MCF 10A (cell line): ENCODE data around the gene PPIG. TPM values are rescaled to one million over a fixed set of nuclear protein-coding genes. Genes with fewer than 3 reads are reported as not detected.
"Not testable (repeated sequence)": the region's sequence is repeated elsewhere in the genome, so short reads cannot be mapped to it uniquely, and the experiment has no call there.

Source experiments
- BruUV-seq: library from RNA; stranded (reverse); fragments of 400-500 nt; replicated peaks from 2 replicates; lab custom pipeline; 2021; lab: Mats Ljungman, UMichigan
- CTCF ChIA-PET: fragments of 300-600 bp; sonication (Branson Sonifier 250); formaldehyde crosslinking; extraction: SDS; loops from one replicate; lab custom pipeline; 2021; ENCODE audit warnings: antibody characterized with exemption, inconsistent platforms; lab: Yijun Ruan, JAX
- POLR2A ChIA-PET: fragments of 300-600, 350-650 bp; sonication (Branson Sonifier 250); formaldehyde crosslinking; extraction: SDS; loops from one replicate; lab custom pipeline; 2020; ENCODE audit warnings: antibody characterized with exemption, inconsistent platforms; lab: Yijun Ruan, JAX
- DNase-seq: peaks from one replicate; pipeline ENCODE4 v3.0.0-alpha.2; 2018; ENCODE audit not compliant: unreplicated experiment
- H3K27ac Mint-ChIP-seq: one replicate; pipeline ENCODE4 v1.8.0; 2022; ENCODE audit warnings: mild to moderate bottlenecking, low read depth, mixed read lengths; ENCODE audit not compliant: unreplicated experiment
- H3K27me3 Mint-ChIP-seq: one replicate; pipeline ENCODE4 v1.8.0; 2022; ENCODE audit warnings: mixed read lengths; ENCODE audit not compliant: insufficient read depth, unreplicated experiment
- H3K36me3 Mint-ChIP-seq: one replicate; pipeline ENCODE4 v1.8.0; 2022; ENCODE audit warnings: mild to moderate bottlenecking, moderate library complexity, mixed read lengths; ENCODE audit not compliant: insufficient read depth, unreplicated experiment
- H3K4me1 Mint-ChIP-seq: one replicate; pipeline ENCODE4 v1.8.0; 2022; ENCODE audit warnings: mixed read lengths; ENCODE audit not compliant: insufficient read depth, unreplicated experiment
- H3K4me3 Mint-ChIP-seq: one replicate; pipeline ENCODE4 v1.8.0; 2022; ENCODE audit warnings: mild to moderate bottlenecking, moderate library complexity, mixed read lengths; ENCODE audit not compliant: unreplicated experiment
- H3K9me3 Mint-ChIP-seq: one replicate; pipeline ENCODE4 v1.8.0; 2022; ENCODE audit warnings: mixed read lengths; ENCODE audit not compliant: unreplicated experiment
- intact Hi-C: fragments of 100-400 bp; cut with micrococcal nuclease; formaldehyde crosslinking; loops from 2 replicates; pipeline ENCODE4 v1.14.1; 2022
- total RNA-seq: library from RNA; stranded (reverse); gene quantifications from 2 replicates; pipeline ENCODE4 v1.2.3, GENCODE V29; 2022
- TF ChIP-seq, protein P1 (sequence below): fragments of 200-600 bp; IDR thresholded peaks from one replicate; pipeline ENCODE4 v1.8.0; 2022; ENCODE audit warnings: antibody characterized with exemption, mild to moderate bottlenecking; ENCODE audit not compliant: unreplicated experiment

The PPIG gene
- total RNA-seq, 1 experiment from 2014 or later, result 64.7 TPM

DNA sequence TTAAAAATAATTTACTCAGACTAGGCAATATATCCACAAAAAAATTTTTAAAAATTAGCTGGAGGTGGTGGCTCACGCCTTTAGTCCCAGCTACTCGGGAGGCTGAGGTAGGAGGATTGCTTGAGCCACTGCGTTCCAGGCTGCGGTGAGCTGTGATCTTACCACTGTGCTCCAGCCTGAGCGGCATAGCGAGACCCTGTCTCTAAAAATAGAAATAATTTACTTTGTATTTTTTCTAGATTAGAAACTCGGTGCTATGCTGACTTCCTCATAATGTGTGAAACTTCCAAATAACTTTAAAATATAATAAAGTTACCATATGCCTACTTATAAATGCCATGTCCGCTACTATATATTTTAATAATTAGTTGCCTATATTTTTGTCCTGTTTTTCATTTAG lies 6.7 kb downstream of the PPIG start:
- Mint-ChIP-seq H3K4me3 (no peak overlapping the region), H3K27me3 (no peaks in the 10 kb centered on the region), H3K9me3 (no peaks in the 10 kb centered on the region), H3K4me1 (no peaks in the 10 kb centered on the region), H3K36me3 (peaks cover 21% of the 10 kb centered on the region), H3K27ac (no peak overlapping the region)
- DNase-seq, result no peak
- TF ChIP-seq, protein P1, sequence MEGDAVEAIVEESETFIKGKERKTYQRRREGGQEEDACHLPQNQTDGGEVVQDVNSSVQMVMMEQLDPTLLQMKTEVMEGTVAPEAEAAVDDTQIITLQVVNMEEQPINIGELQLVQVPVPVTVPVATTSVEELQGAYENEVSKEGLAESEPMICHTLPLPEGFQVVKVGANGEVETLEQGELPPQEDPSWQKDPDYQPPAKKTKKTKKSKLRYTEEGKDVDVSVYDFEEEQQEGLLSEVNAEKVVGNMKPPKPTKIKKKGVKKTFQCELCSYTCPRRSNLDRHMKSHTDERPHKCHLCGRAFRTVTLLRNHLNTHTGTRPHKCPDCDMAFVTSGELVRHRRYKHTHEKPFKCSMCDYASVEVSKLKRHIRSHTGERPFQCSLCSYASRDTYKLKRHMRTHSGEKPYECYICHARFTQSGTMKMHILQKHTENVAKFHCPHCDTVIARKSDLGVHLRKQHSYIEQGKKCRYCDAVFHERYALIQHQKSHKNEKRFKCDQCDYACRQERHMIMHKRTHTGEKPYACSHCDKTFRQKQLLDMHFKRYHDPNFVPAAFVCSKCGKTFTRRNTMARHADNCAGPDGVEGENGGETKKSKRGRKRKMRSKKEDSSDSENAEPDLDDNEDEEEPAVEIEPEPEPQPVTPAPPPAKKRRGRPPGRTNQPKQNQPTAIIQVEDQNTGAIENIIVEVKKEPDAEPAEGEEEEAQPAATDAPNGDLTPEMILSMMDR, result no peak
- BruUV-seq, result no TSS peak
- ChIA-PET CTCF (no interaction called here), POLR2A (interaction anchor here (1.6 kb wide), 1 partner anchor 11 kb away, joined by 4 read pairs; no protein-coding TSS in a partner anchor)
- intact Hi-C loops, result no loop called here

DNA sequence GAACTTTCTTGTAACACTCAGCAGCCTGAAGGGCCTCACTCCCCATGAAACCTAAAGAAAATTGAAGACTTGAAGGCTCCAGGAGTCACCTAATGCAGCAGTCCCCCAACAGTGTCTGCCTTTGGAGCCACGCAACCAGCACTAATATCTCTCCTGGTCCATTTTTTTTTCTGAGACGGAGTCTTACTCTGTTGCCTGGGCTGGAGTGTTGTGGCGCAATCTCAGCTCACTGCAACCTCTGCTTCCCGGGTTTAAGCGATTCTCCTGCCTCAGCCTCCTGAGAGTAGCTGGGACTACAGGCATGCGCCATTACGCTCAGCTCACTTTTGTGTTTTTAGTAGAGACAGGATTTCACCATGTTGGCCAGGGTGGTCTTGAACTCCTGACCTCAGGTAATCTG lies 12.4 kb downstream of the PPIG start:
- peaks cover 36% of the 10 kb centered on the region for H3K36me3 Mint-ChIP-seq
- H3K4me1 Mint-ChIP-seq, H3K4me3 Mint-ChIP-seq, DNase-seq, H3K9me3 Mint-ChIP-seq, H3K27me3 Mint-ChIP-seq, H3K27ac Mint-ChIP-seq, BruUV-seq, intact Hi-C loops, CTCF ChIA-PET: not testable (repeated sequence)
- POLR2A ChIA-PET, result interaction anchor here (0.6 kb wide), 1 partner anchor 167 kb away, joined by 3 read pairs; no protein-coding TSS in a partner anchor

DNA sequence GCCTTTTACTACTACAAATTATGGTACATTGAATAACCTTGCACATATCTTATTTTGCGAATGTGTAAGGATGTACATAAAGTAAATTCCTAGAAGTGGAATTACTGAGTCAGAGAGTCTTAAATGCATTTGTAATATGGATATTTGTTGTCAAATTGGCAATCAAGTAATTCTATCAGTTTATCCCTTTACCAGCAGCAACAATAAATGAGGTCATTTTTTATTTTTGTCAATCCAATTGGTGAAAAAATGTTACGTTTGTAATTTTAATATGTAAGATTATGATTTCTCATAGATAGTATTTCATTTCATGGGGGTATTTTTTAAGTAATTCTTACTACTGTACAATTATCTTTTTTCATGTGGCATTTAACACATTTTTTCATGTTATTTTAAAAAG lies 14.8 kb downstream of the PPIG start:
- TF ChIP-seq, protein P1, result no peak
- ChIA-PET POLR2A (interaction anchor here (1.2 kb wide), 1 partner anchor 26 kb away, joined by 3 read pairs; the partner anchor contains the start of gene FASTKD1), CTCF (no interaction called here)
- Mint-ChIP-seq H3K36me3 (peaks cover 27% of the 10 kb centered on the region), H3K4me1 (no peaks in the 10 kb centered on the region), H3K9me3 (no peaks in the 10 kb centered on the region), H3K27me3 (no peaks in the 10 kb centered on the region), H3K4me3 (no peak overlapping the region), H3K27ac (no peak overlapping the region)
- intact Hi-C loops, result no loop called here
- no TSS peak for BruUV-seq
- no peak for DNase-seq

DNA sequence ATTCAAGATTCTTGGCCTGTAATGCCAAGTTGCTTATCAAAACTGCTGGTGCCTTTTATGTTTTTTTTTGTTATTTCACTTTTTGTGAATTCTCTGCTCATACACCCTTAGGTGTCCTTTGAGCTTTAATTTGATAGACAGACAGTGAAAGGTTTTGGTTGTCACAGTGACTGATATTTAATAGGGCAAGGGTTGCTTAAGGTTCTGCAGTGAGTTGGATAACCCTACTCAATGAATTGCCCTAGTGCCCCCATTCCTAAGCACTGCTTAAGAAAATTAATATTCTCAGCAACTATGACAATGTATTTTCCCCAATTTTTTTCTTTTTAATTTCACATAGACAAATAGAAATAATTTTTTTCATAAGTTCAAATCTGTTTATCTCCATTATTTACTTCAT lies 15.4 kb downstream of the PPIG start:
- no peaks in the 10 kb centered on the region for H3K9me3 Mint-ChIP-seq
- peaks cover 33% of the 10 kb centered on the region for H3K36me3 Mint-ChIP-seq
- ChIA-PET POLR2A (interaction anchor here (0.7 to 1.2 kb wide), 2 partner anchors 15 to 26 kb away, joined by 3 read pairs; partner anchors contain the start of gene FASTKD1), CTCF (no interaction called here)
- no TSS peak for BruUV-seq
- H3K27ac Mint-ChIP-seq, result no peak overlapping the region
- no peaks in the 10 kb centered on the region for H3K27me3 Mint-ChIP-seq
- intact Hi-C loops, result no loop called here
- H3K4me3 Mint-ChIP-seq, result no peak overlapping the region
- no peaks in the 10 kb centered on the region for H3K4me1 Mint-ChIP-seq
- TF ChIP-seq, protein P1, result no peak
- no peak for DNase-seq
